K562 (cell line): ENCODE results near the gene GGTLC1. TPM values are rescaled to one million over a fixed set of nuclear protein-coding genes. Genes with fewer than 3 reads are reported as not detected.

Experiments
- ATAC-seq: fragments of 200-7000 bp; cut with Tn5 transposase; 3 replicates; pipeline ENCODE4 v1.9.1; 2020; ENCODE audit warnings: moderate library complexity
- BruUV-seq: library from RNA; stranded (reverse); fragments of 400-500 nt; replicated peaks from 2 replicates; lab custom pipeline; 2021; lab: Mats Ljungman, UMichigan
- CTCF ChIA-PET: fragments of 300-600 bp; formaldehyde crosslinking; extraction: SDS; loops from one replicate; lab custom pipeline; 2021; ENCODE audit warnings: low intra/inter-chr PET ratio; lab: Yijun Ruan, JAX
- POLR2A ChIA-PET: fragments of 300-600, 350-650 bp; sonication (Branson Sonifier 250); formaldehyde crosslinking; extraction: SDS; loops from one replicate; lab custom pipeline; 2021; ENCODE audit warnings: antibody characterized with exemption, inconsistent platforms; lab: Yijun Ruan, JAX
- DNase-seq, 4 experiments: peaks; one replicate each; pipeline versions ENCODE4 v3.0.0 to v3.0.0-alpha.2; 2011 to 2018; ENCODE audit warnings: low spot score in 3 of 4, mixed read lengths in 3 of 4; ENCODE audit errors: extremely low read depth in 1 of 4
- FAIRE-seq: peaks from 2 replicates; lab custom pipeline; 2011; peaks lifted over from hg19 to GRCh38; lab: Jason Lieb, UNC
- H2AFZ ChIP-seq: 2 replicates; pipeline ENCODE4 v1.6.0; 2011; ENCODE audit warnings: low read depth, low read length, control low read depth, inconsistent platforms
- H3K27ac ChIP-seq: fragments of 200-600 bp; 3 replicates; pipeline ENCODE4 v1.8.0; 2011; ENCODE audit warnings: low read depth, mild to moderate bottlenecking, control low read depth, inconsistent platforms, low read length, moderate library complexity, mixed read lengths; ENCODE audit errors: extremely low read depth
- H3K27me3 ChIP-seq, 2 experiments: fragments of 300-600 bp in 1 of 2; 2 replicates in 1 of 2; 3 replicates in 1 of 2; pipeline versions ENCODE4 v1.6.0 to v1.8.0; 2011; ENCODE audit warnings: inconsistent platforms in 2 of 2, low read length in 2 of 2, mild to moderate bottlenecking in 1 of 2, mixed read lengths in 1 of 2, moderate library complexity in 1 of 2; ENCODE audit not compliant: control insufficient read depth in 2 of 2, insufficient read depth in 2 of 2
- H3K36me3 ChIP-seq: fragments of 300-600 bp; 3 replicates; pipeline ENCODE4 v1.8.0; 2011; ENCODE audit warnings: mild to moderate bottlenecking, low read length, inconsistent platforms; ENCODE audit not compliant: control insufficient read depth, insufficient read depth
- H3K4me1 ChIP-seq, 2 experiments: fragments of 200-600 bp in 1 of 2; replicated peaks in 1 of 2; 2 replicates in 1 of 2; 3 replicates in 1 of 2; pipeline versions ENCODE4 v1.5.1 to v1.8.0; 2011; ENCODE audit warnings: inconsistent platforms in 2 of 2, low read length in 2 of 2, mild to moderate bottlenecking in 1 of 2, mixed read lengths in 1 of 2, moderate library complexity in 1 of 2; ENCODE audit not compliant: control insufficient read depth in 2 of 2, insufficient read depth in 2 of 2
- H3K4me2 ChIP-seq: 2 replicates; pipeline ENCODE4 v1.6.1; 2011; ENCODE audit warnings: low read length, control low read depth, inconsistent platforms, mixed read lengths; ENCODE audit not compliant: insufficient read depth
- H3K4me3 ChIP-seq: fragments of 200-600 bp; sonication (generic), shearing (Covaris generic); 2 replicates; pipeline ENCODE4 v1.5.1; 2016; ENCODE audit warnings: control low read depth, inconsistent platforms
- H3K79me2 ChIP-seq: fragments of 200-600 bp; 3 replicates; pipeline ENCODE4 v1.8.0; 2011; ENCODE audit warnings: low read length, inconsistent platforms; ENCODE audit not compliant: control insufficient read depth, insufficient read depth
- H3K9ac ChIP-seq, 2 experiments: 2 replicates each; pipeline versions ENCODE4 v1.6.0 to v1.6.1; 2011; ENCODE audit warnings: low read depth in 2 of 2, low read length in 2 of 2, control low read depth in 1 of 2, inconsistent platforms in 1 of 2, mild to moderate bottlenecking in 1 of 2, mixed read lengths in 1 of 2; ENCODE audit not compliant: insufficient read depth in 1 of 2
- H3K9me1 ChIP-seq: one replicate; pipeline ENCODE4 v1.6.0; 2011; ENCODE audit warnings: inconsistent platforms, mild to moderate bottlenecking, low read length, moderate library complexity; ENCODE audit not compliant: control insufficient read depth, insufficient read depth
- H3K9me3 ChIP-seq: replicated peaks from 2 replicates; pipeline ENCODE4 v1.5.1; 2011; ENCODE audit warnings: low read depth, low read length, inconsistent platforms; ENCODE audit not compliant: control insufficient read depth, insufficient read depth
- H4K20me1 ChIP-seq: replicated peaks from 2 replicates; pipeline ENCODE4 v1.6.1; 2011; ENCODE audit warnings: low read length, inconsistent platforms, mixed read lengths; ENCODE audit not compliant: control insufficient read depth, insufficient read depth
- CCNT2 ChIP-seq: IDR thresholded peaks from 2 replicates; pipeline ENCODE4 v1.6.1; 2011; ENCODE audit warnings: borderline replicate concordance, low read depth, mild to moderate bottlenecking, moderate library complexity, mixed read lengths, low read length; ENCODE audit not compliant: insufficient read length; ENCODE audit errors: extremely low read depth
- CREB3L1 ChIP-seq: fragments of 450-650 bp; IDR thresholded peaks from 2 replicates; pipeline ENCODE4 v1.6.1; 2014; ENCODE audit warnings: low read depth, mild to moderate bottlenecking, moderate library complexity, borderline replicate concordance
- EHMT2 ChIP-seq: fragments of 450-650 bp; IDR thresholded peaks from 2 replicates; pipeline ENCODE4 v1.6.1; 2018; ENCODE audit warnings: antibody characterized with exemption
- ETS1 ChIP-seq: conservative IDR thresholded peaks from 2 replicates; pipeline ENCODE4 v1.6.1; 2011; ENCODE audit warnings: low read depth, mild to moderate bottlenecking, low read length; ENCODE audit not compliant: control insufficient read depth
- NR2C2 ChIP-seq, 2 experiments: fragments of 200-800 bp in 1 of 2; sonication (Bioruptor generic) in 1 of 2; sonication (generic) in 1 of 2; formaldehyde crosslinking in 1 of 2; IDR thresholded peaks; 2 replicates each; pipeline versions ENCODE4 v1.6.1 to v1.8.0; 2016 to 2022; ENCODE audit warnings: mild to moderate bottlenecking in 1 of 2, missing compliant biosample characterization in 1 of 2, missing genetic modification characterization in 1 of 2, missing genetic modification reagents in 1 of 2
- PHF21A ChIP-seq: fragments of 450-650 bp; IDR thresholded peaks from 2 replicates; pipeline ENCODE4 v1.6.1; 2017; ENCODE audit warnings: low read depth, borderline replicate concordance
- RBBP5 ChIP-seq: fragments of 200-600 bp; sonication (generic); IDR thresholded peaks from 2 replicates; pipeline ENCODE4 v1.6.1; 2012; ENCODE audit warnings: borderline replicate concordance, mild to moderate bottlenecking, low read length, control low read depth, inconsistent platforms; ENCODE audit not compliant: insufficient read depth, poor library complexity, severe bottlenecking
- SMAD3 ChIP-seq: fragments of 450-650 bp; formaldehyde crosslinking; conservative IDR thresholded peaks from 2 replicates; pipeline ENCODE4 v1.4.0; 2020; ENCODE audit warnings: mild to moderate bottlenecking
- ZFP91 ChIP-seq: sonication (generic); formaldehyde crosslinking; IDR thresholded peaks from 2 replicates; pipeline ENCODE4 v1.8.0; 2022; ENCODE audit warnings: mild to moderate bottlenecking, missing genetic modification reagents
- ZNF224 ChIP-seq: sonication (generic); formaldehyde crosslinking; IDR thresholded peaks from 2 replicates; pipeline ENCODE4 v1.8.0; 2022; ENCODE audit warnings: mild to moderate bottlenecking, missing genetic modification reagents
- ZNF280A ChIP-seq: fragments of 450-650 bp; IDR thresholded peaks from 2 replicates; pipeline ENCODE4 v1.6.1; 2018; ENCODE audit warnings: mild to moderate bottlenecking, low read depth; ENCODE audit not compliant: partially characterized antibody
- WGBS: fragments of 100-300 bp; shearing (Covaris generic); methylation state at CpG from one replicate; pipeline ENCODE4 v1.1.6; 2016; ENCODE audit warnings: low coverage, mixed read lengths; ENCODE audit not compliant: insufficient coverage; ENCODE audit errors: missing lambda C conversion rate; 5-methylcytosine and 5-hydroxymethylcytosine counted together
- in situ Hi-C: fragments of 300-500 bp; cut with MboI; formaldehyde crosslinking; loops from 4 replicates; pipeline ENCODE4 v1.15.0; 2018; ENCODE audit warnings: inconsistent platforms, mixed read lengths
- intact Hi-C: fragments of 100-400 bp; cut with micrococcal nuclease; formaldehyde crosslinking; loops from 2 replicates; pipeline ENCODE4 v1.14.2; 2022
- polyA plus RNA-seq, 8 experiments: library from polyadenylated mRNA; depleted of rRNA in 4 of 8; stranded (reverse) in 5 of 8; unstranded in 3 of 8; fragments of >200 nt; fragmentation: Nextera tagmentation in 2 of 8; fragmentation: Illumina TruSeq in 1 of 8; extraction: Ambion mirVana in 2 of 8; extraction: Trizol in 1 of 8; gene quantifications; 2 replicates each; pipeline versions ENCODE4 v1.2.1 to v1.2.3, GENCODE V29; 2011 to 2014; ENCODE audit warnings: inconsistent platforms in 1 of 8, missing spikeins in 1 of 8
- total RNA-seq, 7 experiments: library from RNA; depleted of rRNA in 6 of 7; stranded (reverse); fragments of >200 nt in 6 of 7; fragmentation: Illumina TruSeq in 2 of 7; extraction: Trizol in 2 of 7; gene quantifications; 2 replicates each; pipeline versions ENCODE4 v1.2.1 to v1.2.3, GENCODE V29; 2011 to 2021; ENCODE audit warnings: low replicate concordance in 1 of 7

Gene GGTLC1
- total and polyA plus RNA-seq, 9 of the 15 experiments (the other 6 are each of a cell fraction or from before 2014, with no cell fraction given), result not detected

- Histone ChIP-seq H3K27me3 (no peaks in the 10 kb centered on the region), H3K36me3 (no peaks in the 10 kb centered on the region), H2AFZ (no peak overlapping the region), H3K4me2 (no peak overlapping the region), H3K27ac (no peak overlapping the region), H3K79me2 (no peaks in the 10 kb centered on the region), H3K9me3 (no peaks in the 10 kb centered on the region), H3K9me1 (no peaks in the 10 kb centered on the region), H3K9ac (no peak overlapping the region), H4K20me1 (no peaks in the 10 kb centered on the region), H3K4me1 (no peaks in the 10 kb centered on the region), H3K4me3 (no peak overlapping the region)
- no TSS peak for BruUV-seq
- WGBS, result 3% methylated on average over 13 of the region's 13 CpGs
- FAIRE-seq (no peak), DNase-seq (no peak), ATAC-seq (no peak)
- in situ Hi-C loops (no loop called here), intact Hi-C loops (no loop called here)
- POLR2A ChIA-PET, result no interaction called here
- CTCF ChIA-PET, result no interaction called here
- TF ChIP-seq EHMT2 (no peak), ZFP91 (no peak), CREB3L1 (no peak), NR2C2 (CRISPR knock-in tag; IDR thresholded peaks at IDR 0.05) (no peak), NR2C2 (tag; IDR thresholded peaks at IDR 0.05) (no peak), RBBP5 (no peak), ZNF280A (no peak), SMAD3 (CRISPR knock-in tag) (no peak), CCNT2 (no peak), ETS1 (no peak), PHF21A (no peak), ZNF224 (no peak)
Measured at GRCh38 chr20:23954008-23954745, 34.4 kb downstream of the GGTLC1 start.
